NCI-H1092 treated with DMSO at 0.1 percent for 48 hours (cell line): Measurements from ENCODE around the gene WDR18.
"Not testable (repeated sequence)": the region's sequence is repeated elsewhere in the genome, so short reads cannot be mapped to it uniquely, and the experiment has no call there.

Experiments used
- DNase-seq: peaks from one replicate; lab custom pipeline; 2025; lab: John Stamatoyannopoulos, UW

Gene WDR18

DNA sequence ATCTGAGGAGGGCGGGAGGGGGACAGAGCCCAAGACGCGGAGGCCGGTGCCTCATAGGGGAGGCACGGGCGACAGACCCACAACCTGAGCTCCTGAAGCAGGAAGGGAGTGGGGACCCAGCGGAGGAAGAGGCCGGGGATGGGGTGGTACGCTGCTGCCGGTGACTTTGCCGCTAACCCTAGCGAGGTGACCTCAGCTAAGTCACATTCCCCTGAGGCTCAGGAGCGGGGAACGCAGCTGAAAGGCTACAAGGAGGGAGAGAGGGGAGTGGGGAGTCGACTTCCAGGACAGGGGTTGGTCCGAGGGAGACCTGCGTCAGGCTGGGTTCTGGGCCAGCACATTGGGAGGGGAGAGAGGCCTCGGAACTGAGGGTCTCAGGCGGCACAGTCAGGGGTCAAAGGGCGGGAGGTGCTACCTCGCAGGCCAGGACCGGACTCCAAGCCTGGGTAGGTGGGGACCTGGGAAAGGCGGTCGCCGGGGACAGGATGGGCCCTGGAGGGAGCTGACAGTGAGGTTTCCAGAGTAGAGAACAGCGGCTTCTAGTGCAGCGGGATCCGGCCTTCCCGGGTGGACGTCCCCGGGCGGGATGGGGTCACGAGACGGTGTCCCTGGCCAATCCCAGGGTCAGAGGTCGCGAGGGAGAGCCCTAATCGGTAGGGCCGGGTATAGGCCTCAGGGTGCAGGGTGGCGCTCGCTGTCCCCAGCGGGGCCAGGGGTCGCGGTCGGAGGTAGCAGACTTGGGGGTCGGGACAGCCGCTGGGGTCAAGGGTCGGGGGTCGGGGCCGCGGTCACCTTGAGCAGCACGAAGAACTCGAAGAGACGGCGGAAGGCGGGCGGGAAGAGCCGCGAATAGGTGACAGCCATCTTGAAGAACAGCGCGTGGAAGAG, 36.1 kb downstream of the WDR18 start:
- DNase-seq, result no peak

DNA sequence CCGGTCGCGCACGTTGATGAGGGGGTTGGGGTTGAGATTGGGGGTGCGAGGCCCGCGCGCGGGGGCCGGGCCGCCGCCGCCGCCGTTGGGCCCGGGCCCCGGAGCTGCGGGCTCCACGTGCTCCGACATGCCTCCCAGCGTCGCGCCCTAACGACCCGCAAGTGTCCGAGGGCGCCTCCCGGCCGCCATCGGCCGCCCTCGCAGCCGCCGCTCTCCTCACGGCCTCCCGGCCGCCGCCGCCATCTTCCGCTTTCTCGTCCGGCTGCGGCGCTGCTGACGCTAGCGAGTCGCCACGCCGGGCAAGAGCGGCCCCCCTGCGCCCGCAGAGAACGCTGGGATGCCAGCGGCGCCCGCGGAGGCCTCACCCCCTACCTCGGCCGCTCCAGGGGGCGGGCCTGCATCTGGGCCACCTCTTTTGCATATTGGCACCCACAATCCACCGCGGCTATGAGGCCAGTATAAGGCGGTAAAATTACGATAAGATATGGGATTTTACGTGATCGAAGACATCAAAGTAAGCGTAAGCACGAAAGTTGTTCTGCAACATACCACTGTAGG, 36.8 kb downstream of the WDR18 start, which contains the start of gene TMEM259:
Gene TMEM259, minus strand, starts transcription at position 256 of the 558 bp plus-strand sequence. Its CDS starts 127 bp downstream, at position 129.
- peak; percentile 99 for DNase-seq

GRCh38 chr19:1023883-1024188, 39.7 kb downstream of the WDR18 start:
- DNase-seq, result not testable (repeated sequence)

GRCh38 chr19:1025080-1025479, 40.9 kb downstream of the WDR18 start:
- not testable (repeated sequence) for DNase-seq

GRCh38 chr19:1025960-1026782, 42.0 kb downstream of the WDR18 start, which contains the start of gene CNN2:
TSS of gene CNN2 (plus strand) at chr19:1026608. CDS start at chr19:1026662, 54 bp downstream.
- DNase-seq, result no peak

GRCh38 chr19:1026783-1027649, 42.9 kb downstream of the WDR18 start:
- no peak for DNase-seq

DNA sequence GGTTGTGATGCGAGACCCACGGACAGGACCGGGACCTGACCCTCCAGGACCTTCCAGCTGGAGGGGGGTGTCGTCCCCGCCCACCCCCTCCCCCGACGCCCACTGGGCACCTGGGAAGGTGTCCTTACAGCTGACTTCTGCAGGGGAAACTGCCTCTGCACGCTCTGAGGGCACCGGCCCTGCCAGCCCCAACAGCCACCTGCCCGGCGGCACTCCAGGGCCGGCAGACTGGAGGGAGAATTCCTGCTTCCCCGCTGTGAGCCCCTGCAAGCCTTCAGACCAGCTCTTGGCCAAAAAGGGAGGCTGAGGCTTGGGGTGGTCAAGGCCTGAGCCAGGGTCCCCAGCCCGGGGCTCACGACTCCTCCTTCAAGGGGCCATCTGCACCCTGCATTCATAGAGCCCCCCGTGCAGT, 43.5 kb downstream of the WDR18 start:
- no peak for DNase-seq

- no peak for DNase-seq
Observed at GRCh38 chr19:1028062-1028926, 44.1 kb downstream of the WDR18 start.

DNA sequence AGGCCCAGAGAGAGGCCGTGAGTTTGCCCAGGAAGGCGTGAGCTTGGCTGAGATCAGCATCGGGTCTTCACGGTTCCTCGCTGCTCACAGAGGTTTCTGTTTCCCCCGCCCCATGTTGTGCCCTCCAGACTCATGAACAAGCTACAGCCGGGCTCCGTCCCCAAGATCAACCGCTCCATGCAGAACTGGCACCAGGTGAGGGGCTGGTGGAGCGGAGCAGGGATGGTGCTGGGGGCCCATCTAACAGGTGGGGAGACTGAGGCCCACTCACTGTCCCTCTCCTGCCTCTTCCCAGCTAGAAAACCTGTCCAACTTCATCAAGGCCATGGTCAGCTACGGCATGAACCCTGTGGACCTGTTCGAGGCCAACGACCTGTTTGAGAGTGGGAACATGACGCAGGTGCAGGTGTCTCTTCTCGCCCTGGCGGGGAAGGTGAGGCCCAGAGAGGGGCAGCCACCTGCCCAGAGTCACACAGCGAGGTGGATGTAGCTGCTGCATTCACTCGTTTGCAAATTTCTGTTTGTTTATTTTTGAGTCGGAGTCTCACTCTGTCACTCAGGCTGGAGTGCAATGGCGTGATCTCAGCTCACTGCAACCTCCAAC, 48.2 kb downstream of the WDR18 start:
- DNase-seq, result no peak

- DNase-seq, result no peak
Observed at GRCh38 chr19:1035998-1036621, 52.0 kb downstream of the WDR18 start.

- no peak for DNase-seq
Observed at GRCh38 chr19:1037621-1038064, 53.5 kb downstream of the WDR18 start.

GRCh38 chr19:1038978-1039645, 55.0 kb downstream of the WDR18 start:
- DNase-seq, result no peak

DNA sequence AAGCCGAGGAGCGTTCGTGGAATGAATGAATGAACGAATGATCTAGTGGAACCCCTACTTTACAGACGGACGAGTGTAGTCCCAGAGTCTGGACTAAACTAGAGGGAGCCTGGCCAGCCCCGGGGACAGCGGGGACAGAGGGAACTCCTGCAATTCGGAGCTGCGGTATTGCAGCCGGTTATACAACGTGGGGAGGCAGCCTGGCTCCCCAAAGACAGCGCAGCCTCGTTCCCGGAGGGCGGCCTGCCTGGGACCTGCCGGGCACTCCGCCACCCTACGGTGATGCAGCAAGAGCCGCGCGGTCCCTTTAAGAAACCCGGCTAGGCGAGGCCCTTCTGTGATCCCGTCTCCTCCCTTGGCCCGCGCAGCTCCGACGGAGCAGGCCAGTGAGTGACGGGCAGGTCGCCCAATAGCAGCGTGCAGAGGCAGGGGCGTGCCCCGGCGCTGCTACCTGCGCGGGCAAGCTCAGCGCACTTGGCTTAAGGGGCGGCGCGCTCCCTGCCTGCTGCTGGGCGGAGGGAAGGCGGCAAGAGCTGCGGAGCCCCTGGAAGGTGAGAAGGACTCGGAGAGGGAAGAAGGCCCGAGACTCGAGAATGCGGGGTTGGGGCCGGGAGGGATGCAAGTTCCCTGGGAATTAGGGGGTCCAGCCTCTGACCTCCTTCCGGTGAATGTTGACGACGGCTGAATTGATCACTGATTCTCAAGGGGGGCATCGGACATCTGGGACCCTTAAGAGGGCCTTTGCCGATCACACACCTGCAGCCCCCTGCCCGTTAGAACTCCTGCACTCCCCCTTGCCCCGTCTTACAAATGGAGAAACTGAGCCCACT, 55.7 kb downstream of the WDR18 start, which contains the start of gene ABCA7:
Gene ABCA7, plus strand, starts transcription at position 462 of the 830 bp plus-strand sequence. CDS start 1,255 bp downstream, outside the sequence.
- DNase-seq, result peak; percentile 99

GRCh38 chr19:1040476-1041271, 56.5 kb downstream of the WDR18 start:
- DNase-seq, result peak; percentile 65

- DNase-seq, result no peak
Observed at GRCh38 chr19:1041272-1041834, 57.2 kb downstream of the WDR18 start.

DNA sequence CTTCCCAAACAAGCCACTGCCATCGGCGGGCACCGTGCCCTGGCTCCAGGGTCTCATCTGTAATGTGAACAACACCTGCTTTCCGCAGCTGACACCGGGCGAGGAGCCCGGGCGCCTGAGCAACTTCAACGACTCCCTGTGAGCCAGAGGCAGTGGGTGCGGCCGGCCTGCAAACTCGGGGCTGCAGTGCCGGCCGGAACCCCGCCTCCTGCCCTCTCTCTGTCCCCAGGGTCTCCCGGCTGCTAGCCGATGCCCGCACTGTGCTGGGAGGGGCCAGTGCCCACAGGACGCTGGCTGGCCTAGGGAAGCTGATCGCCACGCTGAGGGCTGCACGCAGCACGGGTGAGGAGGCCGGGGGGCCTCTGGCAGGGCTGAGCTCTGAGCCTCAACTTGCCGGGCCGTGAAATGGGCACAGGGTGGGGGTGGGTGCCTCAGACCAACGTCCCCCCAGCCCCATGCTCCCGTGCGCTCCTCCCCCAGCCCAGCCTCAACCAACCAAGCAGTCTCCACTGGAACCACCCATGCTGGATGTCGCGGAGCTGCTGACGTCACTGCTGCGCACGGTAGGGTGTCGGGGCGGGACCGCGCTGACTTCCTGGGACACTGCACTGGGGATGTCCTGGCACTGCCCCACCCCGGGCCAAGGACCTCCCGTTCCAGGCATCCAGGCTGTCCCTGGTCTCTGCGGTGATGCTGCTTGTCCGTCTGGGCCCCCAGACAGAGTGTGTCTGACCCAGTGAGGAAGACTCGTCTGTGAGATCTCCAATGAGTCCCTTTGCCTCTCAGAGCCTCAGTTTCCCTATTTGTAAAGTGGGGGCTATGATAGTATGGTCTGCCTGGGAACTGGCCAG, 57.9 kb downstream of the WDR18 start:
- peak; percentile 52 for DNase-seq
